Neural progenitor cell (in vitro differentiated cells): ENCODE data around the gene LHX4.

Source experiments
- CTCF ChIP-seq: fragments of 200-600 bp; sonication (generic); IDR thresholded peaks from 2 replicates; pipeline ENCODE4 v1.5.1; 2017; ENCODE audit warnings: antibody characterized with exemption, mild to moderate bottlenecking
- EZH2phosphoT487 ChIP-seq: fragments of 200-600 bp; sonication (generic); IDR thresholded peaks from 2 replicates; pipeline ENCODE4 v1.6.1; 2017; ENCODE audit warnings: antibody characterized with exemption

DNA sequence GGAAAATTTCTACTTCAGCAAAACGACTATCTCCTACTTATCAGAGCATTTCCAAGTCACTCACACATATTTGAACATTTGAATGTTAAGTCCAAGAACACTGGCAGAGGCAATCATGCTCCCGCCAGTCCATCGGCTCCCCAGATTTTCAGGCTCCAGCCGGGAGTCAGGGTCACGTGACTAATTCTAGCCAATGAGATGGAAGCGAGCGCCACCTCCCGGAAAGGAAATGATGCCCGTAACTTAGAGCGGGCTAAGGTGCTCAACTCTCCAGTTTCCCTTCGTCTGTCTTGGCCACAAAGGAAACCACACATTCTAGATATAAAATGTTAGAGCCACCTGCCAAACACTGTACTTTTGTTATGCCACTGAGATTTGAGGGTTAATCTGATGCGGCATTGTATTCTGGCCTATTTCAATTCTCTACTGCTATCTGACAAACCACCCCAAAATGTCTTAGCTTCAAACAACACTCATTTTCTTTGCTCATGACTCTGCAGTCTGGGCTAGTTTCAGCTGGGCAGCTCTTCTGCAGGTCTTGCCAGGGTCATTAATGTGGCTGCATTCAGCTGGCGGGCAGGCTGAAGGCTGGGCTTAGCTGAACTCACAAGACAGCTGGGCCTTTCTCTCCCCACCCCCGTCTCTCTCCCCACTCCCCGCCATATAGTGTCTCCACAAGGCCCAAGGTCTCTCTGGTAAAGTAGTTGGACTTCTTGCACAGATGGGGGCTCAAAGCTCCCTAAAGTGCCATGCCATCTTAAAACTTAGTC is 16.5 kb upstream of the LHX4 start:
- no peak for TF ChIP-seq CTCF
- TF ChIP-seq EZH2phosphoT487 = no peak
